SK-N-SH (cell line): ENCODE measurements around the gene SLC26A11. TPM values are rescaled to one million over a fixed set of nuclear protein-coding genes. Genes with fewer than 3 reads are reported as not detected.

Source experiments
- CTCF ChIA-PET: fragments of 300-600, 350-600 bp; formaldehyde crosslinking; extraction: SDS; loops from one replicate; lab custom pipeline; 2021; lab: Yijun Ruan, JAX
- POLR2A ChIA-PET: fragments of 350-600 bp; sonication (Branson Sonifier 250); formaldehyde crosslinking; extraction: SDS; loops from one replicate; lab custom pipeline; 2020; ENCODE audit warnings: antibody characterized with exemption, inconsistent platforms; lab: Yijun Ruan, JAX
- DNase-seq: peaks from one replicate; pipeline ENCODE4 v3.0.0; 2012
- H2AFZ ChIP-seq: fragments of 200-600 bp; sonication (generic); 2 replicates; pipeline ENCODE4 v1.8.1; 2016; ENCODE audit warnings: antibody characterized with exemption, mild to moderate bottlenecking, low read depth
- H3F3A ChIP-seq: fragments of 200-600 bp; sonication (generic); replicated peaks from 2 replicates; pipeline ENCODE3; 2016; ENCODE audit warnings: antibody characterized with exemption, mild to moderate bottlenecking; ENCODE audit not compliant: insufficient read depth
- H3K27ac ChIP-seq, 2 experiments: fragments of 200-500 bp in 1 of 2; fragments of 200-600 bp in 1 of 2; sonication (Bioruptor generic) in 1 of 2; sonication (generic), shearing (Covaris generic) in 1 of 2; 2 replicates each; pipeline versions ENCODE4 v1.5.1 to v1.6.1; 2014 to 2016; ENCODE audit warnings: low read depth in 2 of 2, inconsistent platforms in 1 of 2, low read length in 1 of 2, mild to moderate bottlenecking in 1 of 2, mixed read lengths in 1 of 2
- H3K27me3 ChIP-seq: fragments of 200-600 bp; sonication (generic), shearing (Covaris generic); 2 replicates; pipeline ENCODE4 v1.6.1; 2016; ENCODE audit warnings: mixed run types; ENCODE audit not compliant: insufficient read depth
- H3K36me3 ChIP-seq, 2 experiments: fragments of 200-500 bp in 1 of 2; fragments of 200-600 bp in 1 of 2; sonication (Bioruptor generic) in 1 of 2; sonication (generic) in 1 of 2; replicated peaks in 1 of 2; 2 replicates each; pipeline versions ENCODE3 to v1.5.1; 2014 to 2016; ENCODE audit warnings: low read length in 1 of 2, mild to moderate bottlenecking in 1 of 2; ENCODE audit not compliant: insufficient read depth in 2 of 2, control insufficient read depth in 1 of 2
- H3K4me1 ChIP-seq, 2 experiments: fragments of 200-500 bp in 1 of 2; fragments of 200-600 bp in 1 of 2; sonication (Bioruptor generic) in 1 of 2; sonication (generic), shearing (Covaris generic) in 1 of 2; 2 replicates each; pipeline versions ENCODE4 v1.5.1 to v1.6.1; 2014 to 2016; ENCODE audit warnings: low read depth in 1 of 2, low read length in 1 of 2, mixed run types in 1 of 2; ENCODE audit not compliant: insufficient read depth in 2 of 2, control insufficient read depth in 1 of 2
- H3K4me2 ChIP-seq: fragments of 200-600 bp; sonication (generic), shearing (Covaris generic); 2 replicates; pipeline ENCODE4 v1.6.1; 2017; ENCODE audit warnings: mixed run types
- H3K4me3 ChIP-seq, 2 experiments: fragments of 200-500 bp in 1 of 2; fragments of 200-600 bp in 1 of 2; sonication (Bioruptor generic) in 1 of 2; sonication (generic), shearing (Covaris generic) in 1 of 2; 2 replicates each; pipeline versions ENCODE4 v1.5.1 to v1.8.1; 2014 to 2016; ENCODE audit warnings: low read depth in 2 of 2, inconsistent platforms in 1 of 2, low read length in 1 of 2, mild to moderate bottlenecking in 1 of 2, mixed read lengths in 1 of 2, moderate library complexity in 1 of 2
- H3K79me2 ChIP-seq: fragments of 200-600 bp; sonication (generic); 2 replicates; pipeline ENCODE4 v1.8.1; 2017; ENCODE audit warnings: mild to moderate bottlenecking; ENCODE audit not compliant: insufficient read depth
- H3K9ac ChIP-seq: fragments of 200-600 bp; sonication (generic); 2 replicates; pipeline ENCODE4 v1.6.1; 2017; ENCODE audit warnings: mixed run types
- H3K9me2 ChIP-seq: fragments of 200-600 bp; sonication (generic); 2 replicates; pipeline ENCODE4 v1.6.1; 2017; ENCODE audit warnings: mixed run types
- H3K9me3 ChIP-seq: fragments of 200-600 bp; sonication (generic); 2 replicates; pipeline ENCODE4 v1.6.1; 2017; ENCODE audit warnings: mixed run types, mild to moderate bottlenecking, moderate library complexity
- H4K20me1 ChIP-seq: fragments of 200-600 bp; sonication (generic); 2 replicates; pipeline ENCODE4 v1.6.1; 2017; ENCODE audit warnings: mild to moderate bottlenecking, mixed run types; ENCODE audit not compliant: insufficient read depth
- CHD2 ChIP-seq: fragments of 150-350 bp; IDR thresholded peaks from 2 replicates; pipeline ENCODE4 v1.6.1; 2018; ENCODE audit warnings: low read length; ENCODE audit not compliant: partially characterized antibody
- ELF1 ChIP-seq: IDR thresholded peaks from 2 replicates; pipeline ENCODE4 v1.4.0; 2012
- EP300 ChIP-seq, 2 experiments: IDR thresholded peaks; 2 replicates each; pipeline versions ENCODE4 v1.4.0 to v1.6.1; 2012; ENCODE audit warnings: borderline replicate concordance in 1 of 2, low read depth in 1 of 2, low read length in 1 of 2
- EZH2phosphoT487 ChIP-seq: fragments of 200-600 bp; sonication (generic); IDR thresholded peaks from 2 replicates; pipeline ENCODE4 v1.6.1; 2017; ENCODE audit warnings: low read depth, mixed run types, mild to moderate bottlenecking, antibody characterized with exemption, moderate library complexity, borderline replicate concordance
- FOSL2 ChIP-seq: IDR thresholded peaks from 2 replicates; pipeline ENCODE4 v1.4.0; 2012; ENCODE audit warnings: low read depth, mild to moderate bottlenecking, moderate library complexity, borderline replicate concordance
- JUND ChIP-seq: IDR thresholded peaks from 2 replicates; pipeline ENCODE4 v1.4.0; 2012
- NFIC ChIP-seq: IDR thresholded peaks from 2 replicates; pipeline ENCODE4 v1.4.0; 2012; ENCODE audit warnings: borderline replicate concordance
- POLR2AphosphoS5 ChIP-seq: IDR thresholded peaks from 2 replicates; pipeline ENCODE4 v1.6.1; 2012; ENCODE audit warnings: low read depth, low read length
- RCOR1 ChIP-seq: fragments of 150-350 bp; IDR thresholded peaks from 2 replicates; pipeline ENCODE4 v1.6.1; 2017; ENCODE audit warnings: antibody characterized with exemption, low read length
- SIN3A ChIP-seq: IDR thresholded peaks from 2 replicates; pipeline ENCODE4 v1.6.1; 2012; ENCODE audit warnings: low read depth, mild to moderate bottlenecking, low read length, moderate library complexity, borderline replicate concordance
- SMC3 ChIP-seq: IDR thresholded peaks from 2 replicates; pipeline ENCODE4 v1.6.1; 2012; ENCODE audit warnings: low read depth, low read length, improper control_type of control experiment
- TAF1 ChIP-seq: IDR thresholded peaks from 2 replicates; pipeline ENCODE4 v1.6.1; 2012; ENCODE audit warnings: low read depth, mild to moderate bottlenecking, low read length, moderate library complexity, borderline replicate concordance
- WGBS: methylation state at CpG from one replicate; pipeline ENCODE4 v1.1.6; 2017; ENCODE audit warnings: low lambda C conversion rate; 5-methylcytosine and 5-hydroxymethylcytosine counted together
- polyA plus RNA-seq, 3 experiments: library from polyadenylated mRNA; depleted of rRNA; stranded (reverse); fragments of >200 nt; gene quantifications; 2 replicates each; pipeline ENCODE4 v1.2.3, GENCODE V29; 2012
- TF ChIP-seq, protein P1 (sequence below): IDR thresholded peaks from 2 replicates; pipeline ENCODE4 v1.6.1; 2012; ENCODE audit warnings: mild to moderate bottlenecking, low read depth, low read length, moderate library complexity
- TF ChIP-seq, protein P2 (sequence below): IDR thresholded peaks from 2 replicates; pipeline ENCODE4; 2012
- TF ChIP-seq, protein P3 (sequence below): fragments of 150-350 bp; IDR thresholded peaks from 2 replicates; pipeline ENCODE4 v1.6.1; 2016; ENCODE audit warnings: mild to moderate bottlenecking, low read depth, low read length
- TF ChIP-seq, protein P4 (sequence below): IDR thresholded peaks from 2 replicates; pipeline ENCODE4 v1.4.0; 2012; ENCODE audit warnings: low read depth, borderline replicate concordance
- TF ChIP-seq, protein P5 (sequence below): IDR thresholded peaks from 2 replicates; pipeline ENCODE4 v1.4.0; 2012; ENCODE audit warnings: low read depth, borderline replicate concordance
- TF ChIP-seq, protein P6 (sequence below): fragments of 200-600 bp; sonication (generic); IDR thresholded peaks from 2 replicates; pipeline ENCODE4 v1.6.1; 2017; ENCODE audit warnings: antibody characterized with exemption, mild to moderate bottlenecking, moderate library complexity

Gene SLC26A11
- polyA plus RNA-seq, 1 of the 3 experiments (the other 2 are of a cell fraction) = 35.9 TPM

DNA sequence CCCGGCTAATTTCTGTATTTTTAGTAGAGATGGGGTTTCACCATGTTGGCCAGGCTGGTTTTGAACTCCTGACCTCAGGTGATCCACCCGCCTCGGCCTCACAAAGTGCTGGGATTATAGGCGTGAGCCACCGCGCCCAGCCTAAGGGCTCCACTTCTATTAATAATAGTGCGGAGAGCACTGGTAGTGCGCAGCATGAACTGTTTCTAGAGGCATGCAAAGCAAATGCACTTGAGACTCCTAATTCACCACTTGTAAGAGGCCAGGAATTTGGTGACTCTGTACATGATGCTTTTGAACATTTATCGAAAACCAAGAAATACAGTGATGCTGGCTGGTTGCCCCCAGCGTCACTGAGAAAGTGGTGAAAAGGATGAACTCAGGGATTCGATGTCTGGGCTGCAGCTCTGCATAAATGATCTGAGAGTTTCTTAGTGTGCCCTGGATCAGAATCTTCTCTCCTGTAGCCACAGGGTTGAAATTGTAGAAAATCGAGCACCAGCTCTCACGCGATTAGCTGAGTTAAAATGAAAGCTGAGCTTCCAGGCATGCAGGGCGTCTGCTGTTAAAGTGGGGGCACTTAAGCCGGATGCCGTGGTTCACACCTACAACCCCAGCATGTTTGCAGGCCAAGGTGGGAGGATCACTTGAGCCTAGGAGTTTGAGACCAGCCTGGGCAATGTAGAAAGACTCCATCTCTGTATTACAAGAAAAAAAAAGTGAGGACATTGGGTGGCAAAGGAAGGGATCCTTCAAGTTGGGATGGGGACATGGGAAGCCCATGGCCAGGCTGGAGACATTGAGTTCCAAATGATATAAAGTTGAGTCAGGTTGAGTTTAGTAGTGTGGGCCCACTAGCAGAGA, 45.2 kb downstream of the SLC26A11 start:
- TF ChIP-seq FOSL2 = no peak
- no peak for TF ChIP-seq RCOR1
- TF ChIP-seq SMC3 = no peak
- no peak for TF ChIP-seq NFIC
- TF ChIP-seq, protein P1, sequence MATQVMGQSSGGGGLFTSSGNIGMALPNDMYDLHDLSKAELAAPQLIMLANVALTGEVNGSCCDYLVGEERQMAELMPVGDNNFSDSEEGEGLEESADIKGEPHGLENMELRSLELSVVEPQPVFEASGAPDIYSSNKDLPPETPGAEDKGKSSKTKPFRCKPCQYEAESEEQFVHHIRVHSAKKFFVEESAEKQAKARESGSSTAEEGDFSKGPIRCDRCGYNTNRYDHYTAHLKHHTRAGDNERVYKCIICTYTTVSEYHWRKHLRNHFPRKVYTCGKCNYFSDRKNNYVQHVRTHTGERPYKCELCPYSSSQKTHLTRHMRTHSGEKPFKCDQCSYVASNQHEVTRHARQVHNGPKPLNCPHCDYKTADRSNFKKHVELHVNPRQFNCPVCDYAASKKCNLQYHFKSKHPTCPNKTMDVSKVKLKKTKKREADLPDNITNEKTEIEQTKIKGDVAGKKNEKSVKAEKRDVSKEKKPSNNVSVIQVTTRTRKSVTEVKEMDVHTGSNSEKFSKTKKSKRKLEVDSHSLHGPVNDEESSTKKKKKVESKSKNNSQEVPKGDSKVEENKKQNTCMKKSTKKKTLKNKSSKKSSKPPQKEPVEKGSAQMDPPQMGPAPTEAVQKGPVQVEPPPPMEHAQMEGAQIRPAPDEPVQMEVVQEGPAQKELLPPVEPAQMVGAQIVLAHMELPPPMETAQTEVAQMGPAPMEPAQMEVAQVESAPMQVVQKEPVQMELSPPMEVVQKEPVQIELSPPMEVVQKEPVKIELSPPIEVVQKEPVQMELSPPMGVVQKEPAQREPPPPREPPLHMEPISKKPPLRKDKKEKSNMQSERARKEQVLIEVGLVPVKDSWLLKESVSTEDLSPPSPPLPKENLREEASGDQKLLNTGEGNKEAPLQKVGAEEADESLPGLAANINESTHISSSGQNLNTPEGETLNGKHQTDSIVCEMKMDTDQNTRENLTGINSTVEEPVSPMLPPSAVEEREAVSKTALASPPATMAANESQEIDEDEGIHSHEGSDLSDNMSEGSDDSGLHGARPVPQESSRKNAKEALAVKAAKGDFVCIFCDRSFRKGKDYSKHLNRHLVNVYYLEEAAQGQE = no peak
- TF ChIP-seq, protein P2, sequence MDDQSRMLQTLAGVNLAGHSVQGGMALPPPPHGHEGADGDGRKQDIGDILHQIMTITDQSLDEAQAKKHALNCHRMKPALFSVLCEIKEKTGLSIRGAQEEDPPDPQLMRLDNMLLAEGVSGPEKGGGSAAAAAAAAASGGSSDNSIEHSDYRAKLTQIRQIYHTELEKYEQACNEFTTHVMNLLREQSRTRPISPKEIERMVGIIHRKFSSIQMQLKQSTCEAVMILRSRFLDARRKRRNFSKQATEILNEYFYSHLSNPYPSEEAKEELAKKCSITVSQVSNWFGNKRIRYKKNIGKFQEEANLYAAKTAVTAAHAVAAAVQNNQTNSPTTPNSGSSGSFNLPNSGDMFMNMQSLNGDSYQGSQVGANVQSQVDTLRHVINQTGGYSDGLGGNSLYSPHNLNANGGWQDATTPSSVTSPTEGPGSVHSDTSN = no peak
- TF ChIP-seq JUND = no peak
- no peak for TF ChIP-seq EP300 (IDR thresholded peaks at IDR 0.05; ENCODE audit: borderline replicate concordance in 1 of 2, low read depth in 1 of 2, low read length in 1 of 2)
- TF ChIP-seq ELF1 = no peak
- no peak for TF ChIP-seq CHD2
- TF ChIP-seq, protein P3, sequence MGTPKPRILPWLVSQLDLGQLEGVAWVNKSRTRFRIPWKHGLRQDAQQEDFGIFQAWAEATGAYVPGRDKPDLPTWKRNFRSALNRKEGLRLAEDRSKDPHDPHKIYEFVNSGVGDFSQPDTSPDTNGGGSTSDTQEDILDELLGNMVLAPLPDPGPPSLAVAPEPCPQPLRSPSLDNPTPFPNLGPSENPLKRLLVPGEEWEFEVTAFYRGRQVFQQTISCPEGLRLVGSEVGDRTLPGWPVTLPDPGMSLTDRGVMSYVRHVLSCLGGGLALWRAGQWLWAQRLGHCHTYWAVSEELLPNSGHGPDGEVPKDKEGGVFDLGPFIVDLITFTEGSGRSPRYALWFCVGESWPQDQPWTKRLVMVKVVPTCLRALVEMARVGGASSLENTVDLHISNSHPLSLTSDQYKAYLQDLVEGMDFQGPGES = no peak
- TF ChIP-seq, protein P4, sequence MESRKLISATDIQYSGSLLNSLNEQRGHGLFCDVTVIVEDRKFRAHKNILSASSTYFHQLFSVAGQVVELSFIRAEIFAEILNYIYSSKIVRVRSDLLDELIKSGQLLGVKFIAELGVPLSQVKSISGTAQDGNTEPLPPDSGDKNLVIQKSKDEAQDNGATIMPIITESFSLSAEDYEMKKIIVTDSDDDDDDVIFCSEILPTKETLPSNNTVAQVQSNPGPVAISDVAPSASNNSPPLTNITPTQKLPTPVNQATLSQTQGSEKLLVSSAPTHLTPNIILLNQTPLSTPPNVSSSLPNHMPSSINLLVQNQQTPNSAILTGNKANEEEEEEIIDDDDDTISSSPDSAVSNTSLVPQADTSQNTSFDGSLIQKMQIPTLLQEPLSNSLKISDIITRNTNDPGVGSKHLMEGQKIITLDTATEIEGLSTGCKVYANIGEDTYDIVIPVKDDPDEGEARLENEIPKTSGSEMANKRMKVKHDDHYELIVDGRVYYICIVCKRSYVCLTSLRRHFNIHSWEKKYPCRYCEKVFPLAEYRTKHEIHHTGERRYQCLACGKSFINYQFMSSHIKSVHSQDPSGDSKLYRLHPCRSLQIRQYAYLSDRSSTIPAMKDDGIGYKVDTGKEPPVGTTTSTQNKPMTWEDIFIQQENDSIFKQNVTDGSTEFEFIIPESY = no peak
- TF ChIP-seq, protein P5, sequence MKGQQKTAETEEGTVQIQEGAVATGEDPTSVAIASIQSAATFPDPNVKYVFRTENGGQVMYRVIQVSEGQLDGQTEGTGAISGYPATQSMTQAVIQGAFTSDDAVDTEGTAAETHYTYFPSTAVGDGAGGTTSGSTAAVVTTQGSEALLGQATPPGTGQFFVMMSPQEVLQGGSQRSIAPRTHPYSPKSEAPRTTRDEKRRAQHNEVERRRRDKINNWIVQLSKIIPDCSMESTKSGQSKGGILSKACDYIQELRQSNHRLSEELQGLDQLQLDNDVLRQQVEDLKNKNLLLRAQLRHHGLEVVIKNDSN = no peak
- TF ChIP-seq EZH2phosphoT487 = no peak
- TF ChIP-seq TAF1 = no peak
- TF ChIP-seq POLR2AphosphoS5 = no peak
- TF ChIP-seq, protein P6, sequence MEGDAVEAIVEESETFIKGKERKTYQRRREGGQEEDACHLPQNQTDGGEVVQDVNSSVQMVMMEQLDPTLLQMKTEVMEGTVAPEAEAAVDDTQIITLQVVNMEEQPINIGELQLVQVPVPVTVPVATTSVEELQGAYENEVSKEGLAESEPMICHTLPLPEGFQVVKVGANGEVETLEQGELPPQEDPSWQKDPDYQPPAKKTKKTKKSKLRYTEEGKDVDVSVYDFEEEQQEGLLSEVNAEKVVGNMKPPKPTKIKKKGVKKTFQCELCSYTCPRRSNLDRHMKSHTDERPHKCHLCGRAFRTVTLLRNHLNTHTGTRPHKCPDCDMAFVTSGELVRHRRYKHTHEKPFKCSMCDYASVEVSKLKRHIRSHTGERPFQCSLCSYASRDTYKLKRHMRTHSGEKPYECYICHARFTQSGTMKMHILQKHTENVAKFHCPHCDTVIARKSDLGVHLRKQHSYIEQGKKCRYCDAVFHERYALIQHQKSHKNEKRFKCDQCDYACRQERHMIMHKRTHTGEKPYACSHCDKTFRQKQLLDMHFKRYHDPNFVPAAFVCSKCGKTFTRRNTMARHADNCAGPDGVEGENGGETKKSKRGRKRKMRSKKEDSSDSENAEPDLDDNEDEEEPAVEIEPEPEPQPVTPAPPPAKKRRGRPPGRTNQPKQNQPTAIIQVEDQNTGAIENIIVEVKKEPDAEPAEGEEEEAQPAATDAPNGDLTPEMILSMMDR = no peak
- no peak for TF ChIP-seq SIN3A
- TF ChIP-seq, all 33 proteins: peak for 0
- H3K27me3 ChIP-seq = no peaks in the 10 kb centered on the region
- WGBS = 95% methylated on average over 17 of the region's 17 CpGs
- ChIA-PET CTCF (interaction anchor here (2.5 kb wide), 1 partner anchor 183 kb away, joined by 7 read pairs; no protein-coding TSS in a partner anchor), POLR2A (interaction anchor here (0.6 kb wide), 1 partner anchor 149 kb away, joined by 3 read pairs; no protein-coding TSS in a partner anchor)
- H3K4me2 ChIP-seq = no peak overlapping the region
- no peaks in the 10 kb centered on the region for H3K9me3 ChIP-seq
- H3K4me3 ChIP-seq = no peak overlapping the region
- no peaks in the 10 kb centered on the region for H3F3A ChIP-seq
- H4K20me1 ChIP-seq = no peaks in the 10 kb centered on the region
- H3K9ac ChIP-seq = no peak overlapping the region
- no peaks in the 10 kb centered on the region for H3K9me2 ChIP-seq
- H3K27ac ChIP-seq = no peak overlapping the region
- peaks cover 20 to 26% of the 10 kb centered on the region in 2 experiments; a peak in 3 of 4 replicates for H3K4me1 ChIP-seq
- H2AFZ ChIP-seq = no peak overlapping the region
- H3K79me2 ChIP-seq = peaks cover 40% of the 10 kb centered on the region
- DNase-seq = no peak
- peaks cover 20 to 37% of the 10 kb centered on the region in 2 experiments for H3K36me3 ChIP-seq
